Measurements from ENCODE around the gene HIGD1B. TPM values are rescaled to one million over a fixed set of nuclear protein-coding genes. Genes with fewer than 3 reads are reported as not detected.

Gene HIGD1B
- total RNA-seq, 3 donors from 2014 or later (not counting 1 experiment from before 2014, with no cell fraction given): not detected

DNA sequence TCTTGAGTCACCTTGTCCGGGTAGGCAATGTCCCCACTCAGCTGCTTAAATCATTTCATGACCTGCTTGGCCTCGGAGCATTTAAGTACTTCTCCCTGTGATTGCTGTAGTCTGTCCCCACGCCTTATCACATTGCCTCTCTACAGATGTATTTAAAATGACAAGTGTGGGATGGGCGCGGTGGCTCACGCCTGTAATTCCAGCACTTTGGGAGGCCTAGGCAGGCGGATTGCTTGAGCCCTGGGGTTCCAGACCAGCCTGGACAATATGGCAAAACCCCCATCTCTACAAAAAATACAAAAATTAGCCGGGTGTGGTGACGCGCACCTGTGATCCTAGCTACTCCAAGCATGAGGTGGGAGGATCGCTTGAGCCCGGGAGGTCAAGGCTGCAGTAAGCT is 16.3 kb upstream of the HIGD1B start:
- Mint-ChIP-seq H3K4me3 (peak overlapping the region; percentile 28), H3K27me3 (ENCODE audit: low read depth in 2 of 2) (peaks cover 41 to 43% of the 10 kb centered on the region in 2 donors), H3K4me1 (peaks cover 9 to 16% of the 10 kb centered on the region in 2 donors), H3K27ac (no peak overlapping the region), H3K9me3 (no peaks in the 10 kb centered on the region), H3K36me3 (no peaks in the 10 kb centered on the region)
- WGBS (ENCODE audit: insufficient coverage): 83% methylated on average over 12 of the region's 12 CpGs
- Histone ChIP-seq H3K4me1 (ENCODE audit: control insufficient read depth, insufficient read depth, low read length) (peaks cover 10% of the 10 kb centered on the region), H3K9me3 (ENCODE audit: control insufficient read depth, insufficient read depth, low read length) (no peaks in the 10 kb centered on the region), H3K27ac (ENCODE audit: low read length) (no peak overlapping the region), H3K27me3 (ENCODE audit: control insufficient read depth, insufficient read depth, low read length) (peaks cover 37% of the 10 kb centered on the region), H3K4me3 (ENCODE audit: low read length) (no peak overlapping the region), H3K36me3 (ENCODE audit: control insufficient read depth, insufficient read depth, low read length) (no peaks in the 10 kb centered on the region)
- ATAC-seq (no peak), DNase-seq (no peak)
- TF ChIP-seq, protein P1, sequence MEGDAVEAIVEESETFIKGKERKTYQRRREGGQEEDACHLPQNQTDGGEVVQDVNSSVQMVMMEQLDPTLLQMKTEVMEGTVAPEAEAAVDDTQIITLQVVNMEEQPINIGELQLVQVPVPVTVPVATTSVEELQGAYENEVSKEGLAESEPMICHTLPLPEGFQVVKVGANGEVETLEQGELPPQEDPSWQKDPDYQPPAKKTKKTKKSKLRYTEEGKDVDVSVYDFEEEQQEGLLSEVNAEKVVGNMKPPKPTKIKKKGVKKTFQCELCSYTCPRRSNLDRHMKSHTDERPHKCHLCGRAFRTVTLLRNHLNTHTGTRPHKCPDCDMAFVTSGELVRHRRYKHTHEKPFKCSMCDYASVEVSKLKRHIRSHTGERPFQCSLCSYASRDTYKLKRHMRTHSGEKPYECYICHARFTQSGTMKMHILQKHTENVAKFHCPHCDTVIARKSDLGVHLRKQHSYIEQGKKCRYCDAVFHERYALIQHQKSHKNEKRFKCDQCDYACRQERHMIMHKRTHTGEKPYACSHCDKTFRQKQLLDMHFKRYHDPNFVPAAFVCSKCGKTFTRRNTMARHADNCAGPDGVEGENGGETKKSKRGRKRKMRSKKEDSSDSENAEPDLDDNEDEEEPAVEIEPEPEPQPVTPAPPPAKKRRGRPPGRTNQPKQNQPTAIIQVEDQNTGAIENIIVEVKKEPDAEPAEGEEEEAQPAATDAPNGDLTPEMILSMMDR (IDR thresholded peaks at IDR 0.05): no peak
- intact Hi-C loops (cut with micrococcal nuclease): no loop called here

DNA sequence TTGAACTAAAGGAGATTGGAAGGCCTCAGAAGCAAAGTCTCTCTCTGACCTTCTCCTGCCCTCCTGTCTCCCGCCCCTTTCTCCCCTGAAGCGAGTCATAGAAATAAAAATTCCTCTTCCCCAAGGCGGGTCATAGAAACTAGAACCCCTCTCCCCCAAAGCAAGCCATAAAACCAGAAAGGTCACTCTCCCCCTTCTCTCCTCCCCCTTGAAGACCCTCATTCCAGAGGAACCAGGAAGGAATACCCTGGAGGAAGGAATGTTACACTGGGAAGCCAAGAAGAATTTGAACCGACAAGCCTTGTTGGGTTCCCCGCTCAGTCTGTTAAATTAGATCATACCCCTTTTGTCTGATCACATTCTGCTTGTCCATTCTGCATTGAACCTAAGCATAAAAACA is 14.9 kb upstream of the HIGD1B start:
- H3K9me3 Mint-ChIP-seq: no peaks in the 10 kb centered on the region
- WGBS (ENCODE audit: insufficient coverage): 93% methylated on average over 5 of the region's 5 CpGs
- peaks cover 9 to 16% of the 10 kb centered on the region in 2 donors for H3K4me1 Mint-ChIP-seq
- Histone ChIP-seq H3K9me3 (ENCODE audit: control insufficient read depth, insufficient read depth, low read length) (no peaks in the 10 kb centered on the region), H3K4me1 (ENCODE audit: control insufficient read depth, insufficient read depth, low read length) (peaks cover 10% of the 10 kb centered on the region), H3K4me3 (ENCODE audit: low read length) (no peak overlapping the region), H3K36me3 (ENCODE audit: control insufficient read depth, insufficient read depth, low read length) (no peaks in the 10 kb centered on the region), H3K27ac (ENCODE audit: low read length) (no peak overlapping the region), H3K27me3 (ENCODE audit: control insufficient read depth, insufficient read depth, low read length) (peaks cover 36% of the 10 kb centered on the region)
- peaks cover 30 to 32% of the 10 kb centered on the region in 2 donors for H3K27me3 Mint-ChIP-seq (ENCODE audit: low read depth in 2 of 2)
- no peak overlapping the region for H3K4me3 Mint-ChIP-seq
- TF ChIP-seq, protein P1 (IDR thresholded peaks at IDR 0.05): no peak
- no peak overlapping the region for H3K27ac Mint-ChIP-seq
- H3K36me3 Mint-ChIP-seq: no peaks in the 10 kb centered on the region
- intact Hi-C loops (cut with micrococcal nuclease): no loop called here
- no peak for ATAC-seq
- DNase-seq: no peak

DNA sequence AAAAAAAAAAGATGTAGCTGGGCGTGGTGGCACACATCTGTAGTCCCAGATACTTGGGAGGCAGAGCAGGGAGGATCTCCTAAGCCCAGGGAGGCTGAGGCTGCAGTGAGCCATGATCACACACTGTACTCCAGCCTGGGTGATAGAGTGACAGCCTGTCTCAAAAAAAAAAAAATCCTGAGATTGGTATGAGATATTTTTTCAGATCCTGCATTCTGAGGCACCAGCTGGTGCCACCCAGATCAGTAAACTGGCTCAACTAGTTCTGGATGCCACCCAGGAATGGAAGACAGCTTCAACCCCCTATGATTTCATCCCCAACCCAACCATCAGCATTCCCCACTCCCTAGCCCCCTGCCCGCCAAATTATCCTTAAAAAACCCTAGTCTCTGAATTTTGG is 10.5 kb upstream of the HIGD1B start:
- 73% methylated on average over 1 of the region's 2 CpGs for WGBS (ENCODE audit: insufficient coverage)
- intact Hi-C loops (cut with micrococcal nuclease): no loop called here
- TF ChIP-seq, protein P1 (IDR thresholded peaks at IDR 0.05): no peak
- H3K27ac ChIP-seq (ENCODE audit: low read length): no peak overlapping the region
- Mint-ChIP-seq H3K4me1 (no peaks in the 10 kb centered on the region), H3K36me3 (no peaks in the 10 kb centered on the region), H3K4me3 (no peak overlapping the region), H3K27me3 (ENCODE audit: low read depth in 2 of 2) (peaks cover 18% of the 10 kb centered on the region in 2 donors), H3K9me3 (no peaks in the 10 kb centered on the region), H3K27ac (no peak overlapping the region)
- DNase-seq: no peak
- no peak for ATAC-seq
- no peaks in the 10 kb centered on the region for H3K4me1 ChIP-seq (ENCODE audit: control insufficient read depth, insufficient read depth, low read length)
- H3K9me3 ChIP-seq (ENCODE audit: control insufficient read depth, insufficient read depth, low read length): no peaks in the 10 kb centered on the region
- no peak overlapping the region for H3K4me3 ChIP-seq (ENCODE audit: low read length)
- H3K36me3 ChIP-seq (ENCODE audit: control insufficient read depth, insufficient read depth, low read length): no peaks in the 10 kb centered on the region
- peaks cover 7% of the 10 kb centered on the region for H3K27me3 ChIP-seq (ENCODE audit: control insufficient read depth, insufficient read depth, low read length)

DNA sequence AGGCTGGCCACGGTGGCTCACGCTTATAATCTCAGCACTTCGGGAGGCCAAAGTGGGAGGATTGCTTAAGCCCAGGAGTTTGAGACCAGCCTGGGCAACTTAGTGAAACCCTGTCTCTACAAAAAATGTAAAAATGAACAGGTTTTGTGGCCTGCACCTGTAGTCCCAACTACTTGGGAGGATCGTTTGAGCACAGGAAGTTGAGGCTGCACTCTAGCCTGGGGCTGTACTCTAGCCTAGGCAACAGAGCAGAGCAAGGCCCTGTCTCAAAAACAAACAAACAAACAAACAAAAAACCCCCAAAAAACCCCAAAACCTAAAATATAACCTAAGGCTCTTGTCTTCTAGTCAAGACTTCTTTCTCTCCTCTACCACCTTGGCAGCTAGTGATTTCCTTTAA is 7.4 kb upstream of the HIGD1B start:
- 69% methylated on average over 4 of the region's 4 CpGs for WGBS (ENCODE audit: insufficient coverage)
- Mint-ChIP-seq H3K4me1 (no peaks in the 10 kb centered on the region), H3K36me3 (no peaks in the 10 kb centered on the region), H3K9me3 (no peaks in the 10 kb centered on the region), H3K4me3 (no peak overlapping the region), H3K27ac (no peak overlapping the region), H3K27me3 (ENCODE audit: low read depth in 2 of 2) (peaks cover 0 to 3% of the 10 kb centered on the region in 2 donors)
- Histone ChIP-seq H3K36me3 (ENCODE audit: control insufficient read depth, insufficient read depth, low read length) (no peaks in the 10 kb centered on the region), H3K4me3 (ENCODE audit: low read length) (no peak overlapping the region), H3K9me3 (ENCODE audit: control insufficient read depth, insufficient read depth, low read length) (no peaks in the 10 kb centered on the region), H3K4me1 (ENCODE audit: control insufficient read depth, insufficient read depth, low read length) (no peaks in the 10 kb centered on the region), H3K27me3 (ENCODE audit: control insufficient read depth, insufficient read depth, low read length) (no peaks in the 10 kb centered on the region), H3K27ac (ENCODE audit: low read length) (no peak overlapping the region)
- intact Hi-C loops (cut with micrococcal nuclease): no loop called here
- ATAC-seq (no peak), DNase-seq (no peak)
- TF ChIP-seq, protein P1 (IDR thresholded peaks at IDR 0.05): no peak
